HG02763 (cell line): Measurements from ENCODE around the gene CCDC33.

Experiments
- ATAC-seq: cut with Tn5 transposase; IDR thresholded peaks from one replicate; pipeline ENCODE4 v1.9.1; 2021; ENCODE audit warnings: mild to moderate bottlenecking, moderate library complexity; ENCODE audit not compliant: unreplicated experiment

CCDC33 gene

GRCh38 chr15:74235962-74236361 lies at the start of gene CCDC33:
CCDC33 (plus strand) TSS chr15:74236326; CDS start chr15:74236720, 394 bp downstream.
- no peak for ATAC-seq

GRCh38 chr15:74188216-74188615 lies 47.9 kb upstream of the CCDC33 start:
- no peak for ATAC-seq

DNA sequence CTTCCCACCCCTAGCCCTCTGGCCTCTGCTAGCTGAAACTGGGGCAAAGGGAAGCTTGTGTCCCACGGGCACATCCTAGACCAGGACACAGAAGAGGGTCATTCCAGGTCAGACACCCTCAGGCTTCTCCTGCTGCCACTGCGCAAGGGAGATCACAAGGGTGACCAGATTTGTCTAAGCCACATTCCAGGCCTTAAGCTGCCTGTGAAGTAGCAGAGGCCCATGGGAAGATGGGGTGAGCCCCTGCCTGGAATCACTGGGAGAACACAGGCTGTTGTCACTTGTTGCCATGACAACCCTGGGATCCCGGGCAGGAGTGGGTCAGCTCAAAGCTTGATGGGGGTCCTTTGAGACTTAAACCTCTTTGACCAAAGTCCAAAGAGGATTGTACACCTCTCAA lies 44.3 kb upstream of the CCDC33 start:
- no peak for ATAC-seq

GRCh38 chr15:74192751-74193150 lies 43.4 kb upstream of the CCDC33 start:
- no peak for ATAC-seq

DNA sequence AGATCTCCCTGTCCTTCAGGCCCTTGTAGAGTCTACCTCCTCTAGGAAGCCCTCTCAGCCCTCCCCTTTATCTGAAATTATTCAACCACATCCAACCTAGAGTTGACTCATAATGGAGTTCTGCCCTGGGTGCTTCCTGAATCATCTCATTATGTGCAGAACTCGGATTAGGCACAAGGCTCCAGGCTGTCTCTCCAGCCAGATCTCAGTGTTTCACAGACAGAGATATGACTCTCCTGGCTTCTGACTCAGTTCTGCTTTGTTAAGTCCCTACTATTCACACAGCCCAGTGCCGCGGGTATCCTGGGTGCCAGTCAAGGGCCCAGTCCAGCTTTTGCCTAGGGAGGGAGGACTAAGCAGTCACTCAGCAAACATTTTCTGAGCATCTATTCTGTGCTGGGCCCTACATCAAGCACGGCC lies 42.8 kb upstream of the CCDC33 start:
- ATAC-seq = no peak

- no peak for ATAC-seq
These were observed 42.2 kb upstream of the CCDC33 start for GRCh38 chr15:74193905-74194304.

DNA sequence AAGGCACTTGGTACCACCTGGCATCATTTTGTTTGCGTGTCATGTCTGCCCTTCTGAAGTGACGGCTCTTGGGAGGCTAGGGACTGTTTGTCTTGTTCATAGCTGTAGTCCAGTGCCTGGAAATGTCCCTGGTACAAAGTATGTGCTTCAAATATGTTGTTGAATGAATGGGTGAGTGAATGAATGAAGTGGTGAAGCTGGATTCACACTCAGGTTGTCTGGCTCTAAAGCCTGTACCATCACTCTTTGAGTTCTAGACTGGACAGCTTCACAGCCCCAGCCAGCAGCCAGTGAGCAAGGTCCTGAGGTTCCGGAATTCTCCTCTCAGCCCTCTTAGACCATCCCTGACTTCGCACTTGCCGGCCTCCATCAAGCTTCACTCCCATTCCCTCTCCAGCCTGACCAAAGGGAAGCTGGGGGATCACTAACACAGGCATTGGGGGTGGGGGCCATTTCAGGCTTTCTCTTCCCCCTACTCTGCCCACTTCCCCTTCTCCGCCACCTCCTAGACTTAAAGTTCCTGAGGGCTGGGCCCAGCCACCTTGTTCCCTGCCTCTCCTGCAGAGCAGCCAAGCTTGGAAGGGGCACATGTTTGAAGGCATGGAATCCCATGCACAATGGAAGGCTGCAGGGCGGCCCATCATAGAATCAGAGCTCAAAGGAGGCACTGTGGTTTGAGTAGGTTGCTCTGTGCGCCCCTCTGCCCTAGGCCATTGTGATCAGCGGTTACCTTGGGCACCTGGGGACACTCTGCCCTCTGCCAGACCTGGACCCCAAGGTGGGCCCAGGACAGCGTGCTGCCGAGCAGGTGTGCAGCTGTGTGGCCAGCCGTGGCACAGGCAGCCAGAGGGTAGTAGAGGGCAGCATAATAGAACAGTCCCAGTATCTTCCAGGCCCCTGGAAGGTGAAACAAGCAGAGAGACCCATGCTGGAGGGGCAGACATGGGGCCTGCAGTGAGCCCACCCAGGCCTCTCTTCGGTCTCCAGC lies 41.3 kb upstream of the CCDC33 start:
- ATAC-seq = no peak

DNA sequence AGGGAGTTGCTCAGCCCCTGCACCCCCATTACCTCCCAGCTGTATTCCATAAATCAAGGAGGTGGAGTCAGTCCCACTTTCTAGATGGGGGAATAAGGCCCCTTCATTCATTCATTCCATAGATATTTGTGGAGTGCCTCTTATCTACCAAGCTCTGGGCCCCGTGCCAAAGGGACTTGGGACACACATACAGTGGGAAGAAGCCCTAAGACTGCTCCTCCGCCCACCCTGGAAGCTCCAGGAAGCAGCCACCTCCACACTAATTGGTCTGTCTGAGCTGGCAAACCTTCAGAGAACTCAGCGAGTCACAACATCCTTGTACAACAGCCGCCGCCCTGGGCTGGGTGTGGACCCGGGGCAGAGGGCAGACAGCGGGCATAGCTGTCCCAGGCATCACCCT lies 40.0 kb upstream of the CCDC33 start:
- no peak for ATAC-seq

GRCh38 chr15:74197176-74197965 lies 38.8 kb upstream of the CCDC33 start:
- no peak for ATAC-seq

DNA sequence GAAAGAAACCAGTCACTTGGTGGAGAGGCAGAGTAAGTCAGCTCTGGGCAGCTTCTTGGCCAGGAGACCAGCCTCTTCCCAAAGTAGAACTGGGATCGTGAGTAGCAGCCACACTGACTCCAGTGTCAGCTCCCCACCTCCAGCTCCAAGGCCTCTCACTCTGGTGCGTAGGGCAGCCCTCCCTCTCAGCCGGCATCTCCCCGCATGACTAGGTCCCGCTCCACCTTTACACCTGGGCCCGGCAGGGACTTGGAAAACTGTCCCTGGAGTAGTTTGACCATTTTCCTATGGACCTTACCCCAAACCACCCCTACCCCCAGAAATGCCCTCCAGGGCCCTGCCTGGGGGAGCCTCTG lies 36.9 kb upstream of the CCDC33 start:
- ATAC-seq = no peak

- no peak for ATAC-seq
These were observed 35.7 kb upstream of the CCDC33 start for GRCh38 chr15:74200412-74200815.

DNA sequence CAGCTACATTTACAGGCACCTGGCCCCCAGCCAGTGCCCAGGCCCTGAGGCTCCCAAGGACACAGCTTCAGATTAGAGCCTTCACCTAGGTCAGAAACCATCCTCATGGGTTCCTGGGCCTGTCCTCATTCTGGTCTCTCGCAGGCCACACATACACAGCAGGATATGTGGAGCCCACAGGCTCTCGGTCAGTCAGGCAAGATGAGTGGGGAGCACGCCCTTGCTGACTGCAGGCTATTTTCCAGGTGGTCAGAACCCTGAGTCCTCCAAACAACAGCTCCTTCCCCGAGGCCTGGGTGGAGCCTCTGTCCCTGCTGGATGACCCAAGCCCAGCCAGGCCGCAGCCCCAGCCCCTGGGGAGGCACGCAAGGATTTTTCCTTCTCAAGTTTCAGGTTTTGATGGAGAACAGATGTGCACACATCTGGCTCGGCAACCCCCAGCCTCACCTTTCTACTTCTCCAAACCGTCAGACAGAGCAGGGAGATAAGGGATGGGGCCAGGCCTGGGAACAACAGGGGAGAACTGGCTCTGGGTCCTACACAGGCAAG lies 35.2 kb upstream of the CCDC33 start:
- ATAC-seq = no peak

DNA sequence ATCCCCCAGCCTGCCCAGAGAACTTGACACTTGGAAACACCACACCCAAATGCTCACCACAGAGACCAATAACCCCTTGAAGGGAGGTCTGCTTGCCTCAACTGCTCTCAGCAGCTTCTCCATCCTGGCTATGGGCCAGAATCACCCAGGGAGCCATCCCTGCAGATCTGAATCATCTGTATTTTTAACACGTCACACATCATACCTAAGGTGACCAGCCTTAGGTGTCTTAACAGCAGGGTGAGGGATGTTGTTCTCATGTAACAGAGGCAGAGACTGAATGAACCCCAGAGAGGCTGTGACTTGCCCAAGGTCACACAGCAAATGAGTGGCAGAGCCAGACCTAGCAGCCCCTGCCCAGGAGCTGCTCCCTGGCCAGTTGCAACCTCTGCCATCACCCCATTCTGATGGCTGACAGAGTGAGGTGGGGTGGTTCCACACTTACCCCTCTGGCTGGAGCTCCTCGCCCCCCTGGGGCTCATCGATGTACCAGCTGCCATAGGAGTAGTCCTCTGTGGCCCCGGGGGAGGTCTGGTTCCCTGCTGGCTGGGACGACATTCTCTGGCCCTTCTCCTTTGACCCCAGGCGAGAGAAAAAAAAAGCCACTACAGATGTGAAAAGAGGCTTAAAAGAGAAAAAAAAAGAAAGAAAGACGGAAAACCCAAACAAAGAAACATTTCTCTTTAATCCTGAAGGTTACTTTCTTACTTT lies 34.3 kb upstream of the CCDC33 start:
- ATAC-seq = no peak

GRCh38 chr15:74202452-74203401 lies 33.4 kb upstream of the CCDC33 start, which contains the start of gene STRA6:
STRA6 (minus strand) TSS chr15:74202787; CDS start chr15:74202267, 520 bp downstream.
- no peak for ATAC-seq

DNA sequence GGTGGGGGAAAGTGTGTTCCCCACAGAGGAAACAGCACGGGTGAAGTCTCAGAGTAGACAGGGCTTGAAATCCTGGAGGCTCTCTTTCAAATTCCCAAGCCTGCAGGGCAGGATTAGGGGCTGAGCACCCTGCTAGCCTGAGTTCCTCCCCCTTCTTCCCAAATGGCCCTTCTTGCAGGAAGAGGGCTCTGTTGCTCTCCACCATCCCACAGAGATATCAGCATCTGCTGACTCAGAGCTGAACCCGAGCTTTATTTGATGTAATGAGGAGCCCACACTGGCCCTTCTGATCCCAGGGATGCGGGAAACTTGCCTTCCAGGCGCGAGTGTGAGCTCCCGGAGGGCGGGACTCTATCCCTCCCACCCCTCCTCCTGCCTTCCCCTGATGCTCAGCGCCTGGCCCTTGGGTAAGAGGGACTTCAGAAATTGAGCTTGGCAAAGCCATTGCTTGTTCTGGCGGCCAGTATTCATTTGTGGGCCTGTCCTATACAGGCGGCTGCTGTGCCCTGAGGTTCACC lies 32.2 kb upstream of the CCDC33 start:
- no peak for ATAC-seq

- no peak for ATAC-seq
These were observed 30.6 kb upstream of the CCDC33 start for GRCh38 chr15:74205582-74205947.

DNA sequence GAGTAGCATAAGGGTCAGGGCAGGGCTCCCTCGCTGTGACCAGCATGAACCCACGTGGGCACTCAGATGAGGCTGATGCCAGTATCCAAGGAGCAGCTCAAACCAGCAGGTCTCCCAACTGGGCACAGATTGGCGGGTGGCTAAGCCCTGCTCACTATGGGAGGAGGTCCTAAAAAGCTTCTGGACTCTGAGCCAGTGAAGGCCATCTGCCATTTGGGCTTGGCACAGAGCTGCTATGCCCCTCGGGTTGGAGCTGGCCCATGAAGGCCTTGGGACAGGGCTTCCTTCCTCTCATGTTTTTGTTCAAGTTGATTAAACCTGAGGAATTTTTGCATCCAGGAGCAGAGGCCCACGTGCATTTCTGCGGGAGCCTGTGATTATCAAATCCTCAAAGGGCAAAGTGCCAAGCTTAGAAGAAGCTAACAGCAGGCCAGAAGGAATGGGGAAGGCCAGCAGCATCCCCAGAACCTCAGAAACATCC lies 29.3 kb upstream of the CCDC33 start:
- no peak for ATAC-seq

GRCh38 chr15:74207652-74208440 lies 28.3 kb upstream of the CCDC33 start:
- ATAC-seq = no peak

DNA sequence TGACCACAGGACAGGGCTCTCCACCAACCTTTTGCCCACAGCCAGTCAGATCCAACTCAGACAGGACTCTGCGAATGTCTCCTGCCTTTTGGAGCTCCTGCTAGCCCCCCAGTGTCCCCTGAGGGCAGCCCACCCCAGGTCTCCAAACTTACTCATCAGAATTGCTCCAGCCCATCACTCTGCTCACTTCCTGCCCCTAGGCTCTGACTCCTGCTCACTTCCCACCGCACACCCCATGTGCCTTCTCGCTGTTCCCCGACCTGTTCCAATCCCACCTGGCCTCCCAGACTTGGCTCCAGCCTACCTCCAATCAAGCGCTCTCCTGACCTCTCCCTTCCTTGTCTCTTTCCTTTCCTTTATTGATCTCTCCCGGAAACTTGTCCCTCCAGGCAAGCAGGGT lies 27.6 kb upstream of the CCDC33 start:
- no peak for ATAC-seq
